HG03439 (cell line): ENCODE data around the gene GAPDHS.

Experiments used
- ATAC-seq: cut with Tn5 transposase; IDR thresholded peaks from one replicate; pipeline ENCODE4 v1.9.1; 2021; ENCODE audit warnings: mild to moderate bottlenecking, moderate library complexity; ENCODE audit not compliant: unreplicated experiment

GAPDHS gene

DNA sequence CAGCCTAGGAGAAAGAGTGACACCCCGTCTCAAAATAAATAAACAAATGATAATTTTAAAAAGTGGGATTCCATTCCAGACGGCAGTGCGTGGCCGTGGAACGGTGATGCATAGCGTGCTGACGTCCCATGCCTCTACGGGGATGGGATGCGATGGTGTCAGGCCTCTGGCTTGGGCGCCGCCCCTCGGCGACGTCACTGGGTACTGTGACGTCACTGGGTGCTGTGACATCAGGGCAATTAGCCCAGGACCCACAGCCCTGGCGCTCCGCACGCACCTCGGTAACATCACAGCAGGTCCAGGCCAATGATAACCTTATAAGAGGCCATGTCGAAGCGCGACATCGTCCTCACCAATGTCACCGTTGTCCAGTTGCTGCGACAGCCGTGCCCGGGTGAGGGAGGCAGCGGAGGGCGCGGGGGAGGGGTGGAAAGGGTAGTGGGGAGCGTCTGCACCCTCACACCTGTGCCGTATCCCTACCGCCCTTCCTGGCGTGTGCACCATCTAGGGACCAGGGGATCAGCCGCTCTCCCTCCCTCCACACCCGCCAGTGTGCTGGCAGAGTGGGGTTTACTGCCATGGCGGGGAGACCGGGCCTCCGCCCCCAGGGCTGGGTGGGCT is at the start of gene GAPDHS:
GAPDHS (plus strand) TSS at position 256 of the 621 bp plus-strand sequence; CDS start at position 328, 72 bp downstream.
- no peak for ATAC-seq

GRCh38 chr19:35484252-35485036 is 48.8 kb upstream of the GAPDHS start:
- peak; percentile 90 for ATAC-seq

DNA sequence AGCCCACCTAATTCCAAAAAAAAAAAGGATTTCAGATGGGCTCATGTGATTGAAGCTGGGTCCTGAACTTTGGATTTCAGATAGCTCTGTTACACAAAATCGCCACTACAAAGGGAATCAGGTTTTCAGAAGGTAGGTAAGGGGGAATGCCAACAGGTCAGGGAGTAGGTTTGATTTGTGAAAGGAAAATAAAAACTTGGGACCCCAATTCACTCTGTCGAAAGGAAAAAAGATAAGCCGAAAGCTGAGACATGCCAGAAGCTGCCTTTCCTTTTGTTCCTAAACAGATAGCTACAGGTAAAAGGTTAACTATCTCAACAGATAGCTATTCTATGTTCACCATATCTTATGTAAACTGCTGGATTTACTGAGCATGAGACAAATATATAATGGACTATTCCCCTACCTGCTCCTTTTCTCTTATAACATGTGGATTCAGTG is 47.0 kb upstream of the GAPDHS start:
- no peak for ATAC-seq

DNA sequence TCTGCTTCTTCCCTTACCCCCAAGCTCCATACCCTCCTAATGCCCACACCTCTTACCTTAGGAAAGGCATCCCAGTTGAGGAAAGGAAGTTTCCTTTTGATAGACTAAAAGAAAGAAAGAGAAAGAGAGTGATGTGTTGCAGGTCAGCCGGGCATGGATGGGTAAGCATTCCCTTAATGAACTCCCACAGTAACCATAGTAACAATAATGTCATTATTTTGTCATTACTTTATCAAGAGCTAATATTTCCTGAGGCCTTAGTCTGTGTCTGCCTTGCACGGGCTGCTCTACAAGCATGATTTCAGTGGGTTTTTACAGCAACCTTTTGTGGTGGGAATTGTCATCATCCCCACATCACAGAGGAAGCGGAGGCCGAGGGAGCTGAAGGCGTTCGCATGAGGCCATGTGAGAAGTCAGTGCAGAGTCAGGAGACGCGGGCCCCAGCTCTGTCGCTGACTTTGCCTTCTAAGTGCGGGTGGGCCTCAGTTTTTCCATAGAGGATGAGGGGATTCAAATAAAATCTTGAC is 45.5 kb upstream of the GAPDHS start:
- no peak for ATAC-seq

GRCh38 chr19:35488677-35489076 is 44.6 kb upstream of the GAPDHS start:
- ATAC-seq = no peak

- ATAC-seq = no peak
Measured at GRCh38 chr19:35490364-35490763, 42.9 kb upstream of the GAPDHS start, which contains the start of gene KRTDAP. Gene KRTDAP (minus strand): TSS chr19:35490464. CDS start chr19:35490442, 22 bp downstream.

GRCh38 chr19:35491836-35492360 is 41.4 kb upstream of the GAPDHS start:
- no peak for ATAC-seq

DNA sequence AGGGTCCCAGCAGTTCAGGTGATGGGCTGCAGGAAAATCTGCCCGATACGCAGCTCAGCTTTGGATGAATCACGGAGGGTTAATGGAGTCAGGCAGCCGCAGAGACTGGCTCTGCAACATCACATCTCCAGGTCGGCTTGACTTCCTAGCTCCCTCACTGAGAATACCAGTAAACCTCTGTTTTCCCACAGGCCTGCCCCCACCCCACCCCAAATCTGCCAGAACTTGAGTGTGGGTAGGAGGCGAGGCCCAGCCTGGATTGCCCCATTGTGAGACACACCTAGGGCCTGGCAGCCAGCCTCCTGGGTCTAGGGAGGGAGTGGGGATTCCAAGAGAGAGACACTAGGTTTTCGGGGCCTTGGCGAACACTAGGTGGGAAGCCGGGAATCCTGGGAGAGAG is 39.3 kb upstream of the GAPDHS start:
- ATAC-seq = no peak

DNA sequence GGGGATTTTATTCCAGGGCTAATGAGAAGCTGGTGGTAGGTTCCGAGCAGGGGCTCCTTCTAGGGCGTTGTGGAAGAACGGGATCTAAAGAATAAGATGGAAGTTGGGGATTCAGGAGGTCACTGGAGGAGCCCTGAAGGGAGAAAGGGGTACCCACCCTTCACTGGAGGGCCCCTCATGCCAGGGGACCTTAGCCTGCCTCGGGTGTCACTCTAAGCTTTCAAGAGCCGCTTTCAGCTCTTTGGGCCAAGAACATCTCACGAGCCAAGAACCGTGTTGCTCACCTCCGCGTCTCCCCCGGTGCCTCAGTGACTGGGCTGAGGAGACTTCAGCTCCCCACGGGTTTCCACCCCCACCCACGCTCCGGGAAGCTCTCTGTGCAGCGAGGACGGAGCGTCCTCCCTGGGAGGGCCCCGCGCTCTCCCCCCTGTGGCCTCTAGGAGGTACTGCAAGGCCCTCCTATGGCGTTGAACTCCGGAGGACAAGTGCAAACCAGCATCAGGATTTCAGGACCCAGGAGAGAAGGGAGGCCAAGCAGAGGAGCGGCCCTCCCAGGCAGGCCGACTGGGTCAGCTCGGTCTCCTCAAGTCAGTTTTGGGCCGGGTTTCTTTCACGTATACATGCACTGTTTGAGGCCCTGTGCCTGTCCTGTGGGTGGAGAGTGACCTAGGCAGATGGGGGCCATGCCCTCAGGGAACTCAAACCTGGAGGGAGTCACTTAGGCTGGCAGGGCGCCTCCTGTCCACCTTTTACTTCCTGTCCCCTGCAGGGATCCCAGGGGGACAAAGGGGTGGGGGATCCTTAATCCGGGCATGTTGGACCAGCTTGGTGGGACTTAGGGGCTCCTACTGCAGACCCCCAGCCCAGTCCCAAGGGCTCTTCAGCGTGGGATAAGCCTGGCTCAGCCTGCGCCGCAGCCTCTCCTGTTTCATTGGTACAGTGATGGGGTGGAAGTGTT is 37.9 kb upstream of the GAPDHS start:
- no peak for ATAC-seq

GRCh38 chr19:35497406-35497805 is 35.9 kb upstream of the GAPDHS start:
- no peak for ATAC-seq

DNA sequence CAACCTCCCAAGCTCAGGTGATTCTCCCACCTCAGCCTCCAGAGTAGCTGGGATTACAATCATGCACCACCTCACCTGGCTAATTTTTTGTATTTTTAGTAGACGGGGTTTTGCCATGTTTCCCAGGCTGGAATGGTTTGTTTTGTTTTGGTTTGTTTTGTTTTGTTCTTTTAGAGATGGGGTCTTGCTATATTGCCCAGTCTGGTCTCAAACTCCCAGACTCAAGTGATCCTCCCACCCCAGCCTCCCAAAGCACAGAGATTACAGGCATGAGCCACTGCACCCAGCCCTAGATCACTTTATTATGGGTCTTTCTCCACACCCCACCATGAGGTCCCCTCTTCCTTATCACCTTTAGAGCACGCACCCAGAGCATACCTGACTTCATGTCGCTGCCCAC is 35.0 kb upstream of the GAPDHS start:
- no peak for ATAC-seq

- ATAC-seq = no peak
Measured at GRCh38 chr19:35498984-35499527, 34.2 kb upstream of the GAPDHS start.

GRCh38 chr19:35500611-35501010 is 32.6 kb upstream of the GAPDHS start:
- no peak for ATAC-seq

GRCh38 chr19:35501684-35502083 is 31.6 kb upstream of the GAPDHS start:
- no peak for ATAC-seq

DNA sequence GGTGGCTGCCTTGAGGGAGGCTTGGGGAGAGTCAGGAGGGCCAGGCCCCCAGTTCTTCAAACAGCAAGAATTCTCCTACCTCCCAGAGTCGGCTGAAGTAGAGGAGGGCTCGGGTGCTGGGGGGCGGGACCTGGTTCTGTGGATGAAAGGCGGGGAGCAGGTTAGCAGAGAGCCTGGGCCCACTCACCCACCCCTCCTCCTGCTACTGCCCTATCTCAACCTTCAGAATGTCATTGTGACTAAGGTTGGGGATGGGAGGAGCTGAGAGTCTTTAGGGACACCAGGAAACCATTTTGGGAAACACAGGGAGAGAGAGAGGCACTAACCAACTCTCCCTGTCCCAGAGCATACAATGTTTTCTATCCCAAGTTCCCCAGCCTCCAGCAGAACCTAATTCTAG is 30.5 kb upstream of the GAPDHS start:
- no peak for ATAC-seq

DNA sequence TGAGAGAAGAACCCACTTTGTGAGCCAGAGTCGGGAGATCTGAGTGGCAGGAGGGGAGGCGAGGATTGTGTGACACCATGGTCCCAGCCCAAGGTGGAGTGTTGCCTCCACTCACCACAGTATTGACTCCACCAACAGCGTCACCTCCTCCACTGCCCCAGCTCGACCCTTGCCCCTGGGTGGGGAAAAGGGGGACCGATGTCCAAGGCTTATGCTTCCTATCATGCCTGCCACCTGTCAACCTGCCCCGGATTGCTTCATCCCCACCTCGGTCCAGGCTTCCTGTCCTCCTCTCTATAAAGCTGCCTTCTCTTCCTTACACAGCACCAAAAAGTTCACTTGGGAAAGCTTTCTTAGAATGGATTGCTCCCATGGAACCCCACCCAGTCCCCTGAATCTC is 27.2 kb upstream of the GAPDHS start:
- ATAC-seq = no peak

- no peak for ATAC-seq
Measured at GRCh38 chr19:35507561-35507960, 25.7 kb upstream of the GAPDHS start.

- ATAC-seq = no peak
Measured at GRCh38 chr19:35508129-35508528, 25.1 kb upstream of the GAPDHS start.

DNA sequence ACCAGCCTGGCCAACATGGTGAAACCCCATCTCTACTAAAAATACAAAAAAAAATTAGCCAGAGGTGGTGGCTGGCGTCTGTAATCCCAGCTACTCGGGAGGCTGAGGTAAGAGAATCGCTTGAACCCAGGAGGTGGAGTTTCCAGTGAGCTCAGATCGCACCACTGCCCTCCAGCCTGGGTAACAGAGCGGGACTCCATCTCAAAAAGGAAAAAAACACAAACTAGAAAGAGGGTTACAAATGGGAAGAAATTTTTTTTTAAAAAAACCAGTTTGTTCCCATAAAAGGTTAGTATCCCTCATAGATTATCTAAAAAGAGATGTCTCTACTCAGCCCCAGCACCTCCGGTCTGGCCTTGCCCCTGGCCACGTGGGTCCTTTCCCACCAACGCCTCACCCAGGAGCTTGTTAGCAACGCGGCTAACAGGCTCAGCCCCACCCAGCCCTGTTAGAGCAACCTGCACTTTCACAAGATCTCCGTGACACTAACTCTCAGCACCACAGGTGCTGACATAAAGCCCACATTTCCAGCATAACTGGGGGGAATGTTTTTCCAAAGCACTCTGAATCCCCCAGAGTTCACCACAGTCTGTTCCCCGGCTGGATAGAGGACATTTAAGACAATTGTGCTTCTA is 24.1 kb upstream of the GAPDHS start:
- ATAC-seq = no peak
